Measurements from ENCODE around the gene SNRNP40.

GRCh38 chr1:31227891-31228568 is 68.6 kb downstream of the SNRNP40 start:
- TF ChIP-seq CTCF (IDR thresholded peaks at IDR 0.05) (no peak), EZH2 (IDR thresholded peaks at IDR 0.05; ENCODE audit: borderline replicate concordance, insufficient read depth, low read depth, low read length, poor library complexity, severe bottlenecking) (no peak)

Measured in B cell (primary cell).